ENCODE measurements around the gene TGM4.

DNA sequence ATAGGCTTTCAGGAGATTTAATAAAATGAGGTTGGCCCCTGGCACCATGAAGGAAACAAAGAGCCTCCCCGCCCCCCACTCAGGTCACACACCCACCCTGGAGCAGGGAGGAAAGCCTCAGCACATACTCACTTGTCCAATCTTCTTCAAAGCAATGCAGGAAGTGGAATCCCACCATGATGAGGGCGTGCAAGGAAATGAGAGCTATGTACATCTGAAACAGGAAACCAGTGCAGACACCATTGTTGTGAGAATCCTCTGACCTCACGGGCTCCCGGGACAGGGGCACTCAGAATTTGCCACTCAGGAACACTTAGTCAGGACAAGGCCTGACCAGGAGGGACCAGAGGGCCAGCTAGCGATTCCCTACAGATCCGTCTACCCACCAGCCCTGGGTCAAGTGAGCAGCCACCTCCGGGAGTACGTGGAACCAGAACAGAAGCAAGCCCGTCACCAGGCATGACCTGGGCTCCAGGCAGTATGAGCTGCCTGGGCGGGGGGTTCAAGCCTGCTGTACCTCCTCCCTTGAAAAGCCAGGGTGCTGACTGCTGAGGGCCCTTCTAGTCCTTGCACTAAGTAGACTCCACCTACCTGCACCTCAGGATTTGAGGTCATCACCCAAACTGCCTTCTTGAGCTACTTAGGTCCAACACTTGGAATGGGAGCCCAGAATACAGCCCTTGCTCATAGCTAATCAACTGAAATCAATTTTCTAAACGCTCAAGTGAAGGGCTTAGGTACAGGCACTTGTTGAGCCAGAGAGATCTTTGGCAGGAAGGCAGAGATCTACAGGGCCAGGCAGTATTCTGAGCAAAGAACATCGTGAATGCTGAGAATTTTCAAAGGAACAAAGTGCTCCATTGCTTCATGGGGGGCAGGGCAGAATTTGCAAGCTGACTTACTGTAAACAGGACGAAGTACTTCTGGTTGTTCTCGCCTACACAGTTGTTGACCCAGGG is 58.9 kb downstream of the TGM4 start:
- TF ChIP-seq, protein P1, sequence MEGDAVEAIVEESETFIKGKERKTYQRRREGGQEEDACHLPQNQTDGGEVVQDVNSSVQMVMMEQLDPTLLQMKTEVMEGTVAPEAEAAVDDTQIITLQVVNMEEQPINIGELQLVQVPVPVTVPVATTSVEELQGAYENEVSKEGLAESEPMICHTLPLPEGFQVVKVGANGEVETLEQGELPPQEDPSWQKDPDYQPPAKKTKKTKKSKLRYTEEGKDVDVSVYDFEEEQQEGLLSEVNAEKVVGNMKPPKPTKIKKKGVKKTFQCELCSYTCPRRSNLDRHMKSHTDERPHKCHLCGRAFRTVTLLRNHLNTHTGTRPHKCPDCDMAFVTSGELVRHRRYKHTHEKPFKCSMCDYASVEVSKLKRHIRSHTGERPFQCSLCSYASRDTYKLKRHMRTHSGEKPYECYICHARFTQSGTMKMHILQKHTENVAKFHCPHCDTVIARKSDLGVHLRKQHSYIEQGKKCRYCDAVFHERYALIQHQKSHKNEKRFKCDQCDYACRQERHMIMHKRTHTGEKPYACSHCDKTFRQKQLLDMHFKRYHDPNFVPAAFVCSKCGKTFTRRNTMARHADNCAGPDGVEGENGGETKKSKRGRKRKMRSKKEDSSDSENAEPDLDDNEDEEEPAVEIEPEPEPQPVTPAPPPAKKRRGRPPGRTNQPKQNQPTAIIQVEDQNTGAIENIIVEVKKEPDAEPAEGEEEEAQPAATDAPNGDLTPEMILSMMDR (IDR thresholded peaks at IDR 0.05): no peak
- TF ChIP-seq POLR2A (IDR thresholded peaks at IDR 0.05): no peak

Measured in lower leg skin (tissue), 3 donors.